Occipital lobe (tissue), 2 donors: ENCODE results near the gene EFCAB6. TPM values are rescaled to one million over a fixed set of nuclear protein-coding genes. Genes with fewer than 3 reads are reported as not detected.

Experiments
- DNase-seq: peaks from one replicate; lab custom pipeline; 2025; lab: John Stamatoyannopoulos, UW
- total RNA-seq: library from RNA; depleted of rRNA; stranded (reverse); fragments of >200 nt; gene quantifications from one replicate; pipeline ENCODE4 v1.2.3, GENCODE V29; 2014

EFCAB6 gene
- total RNA-seq, 1 donor from 2014 or later: 8.3 TPM

GRCh38 chr22:43553451-43554258 lies 258.4 kb downstream of the EFCAB6 start:
- DNase-seq: no peak

- no peak for DNase-seq
These were observed 261.4 kb downstream of the EFCAB6 start for GRCh38 chr22:43550672-43551071.

GRCh38 chr22:43550024-43550620 lies 262.0 kb downstream of the EFCAB6 start:
- no peak for DNase-seq

- DNase-seq: no peak
These were observed 265.9 kb downstream of the EFCAB6 start for GRCh38 chr22:43546186-43546585.

GRCh38 chr22:43544289-43544673 lies 267.8 kb downstream of the EFCAB6 start:
- no peak for DNase-seq

GRCh38 chr22:43543522-43544288 lies 268.4 kb downstream of the EFCAB6 start:
- DNase-seq: no peak

- no peak for DNase-seq
These were observed 269.2 kb downstream of the EFCAB6 start for GRCh38 chr22:43542681-43543521.

GRCh38 chr22:43541462-43542407 lies 270.4 kb downstream of the EFCAB6 start:
- DNase-seq: no peak

GRCh38 chr22:43541022-43541421 lies 271.1 kb downstream of the EFCAB6 start:
- DNase-seq: no peak

GRCh38 chr22:43540529-43540923 lies 271.6 kb downstream of the EFCAB6 start:
- DNase-seq: no peak

GRCh38 chr22:43539572-43540528 lies 272.3 kb downstream of the EFCAB6 start:
- DNase-seq: no peak

- no peak for DNase-seq
These were observed 275.0 kb downstream of the EFCAB6 start for GRCh38 chr22:43537019-43537585.

- DNase-seq: no peak
These were observed 276.4 kb downstream of the EFCAB6 start for GRCh38 chr22:43535741-43536140.

- DNase-seq: no peak
These were observed 276.8 kb downstream of the EFCAB6 start for GRCh38 chr22:43535336-43535735.

GRCh38 chr22:43534916-43535315 lies 277.2 kb downstream of the EFCAB6 start:
- no peak for DNase-seq

GRCh38 chr22:43533656-43534428 lies 278.3 kb downstream of the EFCAB6 start:
- DNase-seq: no peak

GRCh38 chr22:43533156-43533530 lies 279.0 kb downstream of the EFCAB6 start:
- DNase-seq: no peak
